Aorta (tissue), 5 donors: ENCODE results near the gene FBXL14. TPM values are rescaled to one million over a fixed set of nuclear protein-coding genes. Genes with fewer than 3 reads are reported as not detected.
"Not testable (repeated sequence)": the region's sequence is repeated elsewhere in the genome, so short reads cannot be mapped to it uniquely, and the experiment has no call there.

ENCODE experiments used
- ATAC-seq: fragments of 200-7000 bp; cut with Tn5 transposase; one replicate; pipeline ENCODE4 v1.9.1; 2022; ENCODE audit warnings: moderate library complexity; ENCODE audit not compliant: low FRiP score
- DNase-seq, 2 donors: peaks; one replicate each; pipeline ENCODE4 v3.0.0-alpha.2; 2020
- H3K27ac ChIP-seq, 2 donors: one replicate each; pipeline ENCODE4 v1.5.1; 2013; ENCODE audit warnings: low read length in 2 of 2, mild to moderate bottlenecking in 2 of 2, moderate library complexity in 2 of 2, control low read depth in 1 of 2, inconsistent platforms in 1 of 2, low read depth in 1 of 2
- H3K27me3 ChIP-seq, 2 donors: one replicate each; pipeline ENCODE4 v1.6.1; 2013; ENCODE audit warnings: control low read depth in 1 of 2, low read length in 1 of 2, mild to moderate bottlenecking in 1 of 2, moderate library complexity in 1 of 2; ENCODE audit not compliant: insufficient read depth in 2 of 2, control insufficient read depth in 1 of 2
- H3K36me3 ChIP-seq, 2 donors: one replicate each; pipeline ENCODE4 v1.6.1; 2013; ENCODE audit warnings: control low read depth in 1 of 2, low read length in 1 of 2, mild to moderate bottlenecking in 1 of 2; ENCODE audit not compliant: insufficient read depth in 2 of 2, control insufficient read depth in 1 of 2
- H3K4me1 ChIP-seq, 2 donors: one replicate each; pipeline ENCODE4 v1.6.1; 2013; ENCODE audit warnings: low read length in 2 of 2, control low read depth in 1 of 2, mild to moderate bottlenecking in 1 of 2, moderate library complexity in 1 of 2; ENCODE audit not compliant: insufficient read depth in 2 of 2, control insufficient read depth in 1 of 2
- H3K4me3 ChIP-seq, 2 donors: one replicate each; pipeline ENCODE4 v1.5.1; 2013; ENCODE audit warnings: low read length in 2 of 2, control low read depth in 1 of 2, mild to moderate bottlenecking in 1 of 2
- H3K9me3 ChIP-seq: one replicate; pipeline ENCODE4 v1.6.1; 2013; ENCODE audit warnings: mild to moderate bottlenecking, low read length; ENCODE audit not compliant: control insufficient read depth
- WGBS, 2 donors: extraction: QIAGEN DNeasy Blood & Tissue Kit; methylation state at CpG; one replicate each; pipeline ENCODE4 v1.1.7; 2013; 5-methylcytosine and 5-hydroxymethylcytosine counted together
- intact Hi-C, 2 donors: fragments of 100-400 bp; cut with DNase I; formaldehyde crosslinking; loops; one replicate each; pipeline versions ENCODE4 v1.14.2 to v1.15.0; 2022
- polyA plus RNA-seq, 2 donors: library from polyadenylated mRNA; stranded (reverse); fragments of 200-250 nt; gene quantifications; one replicate each; pipeline ENCODE4 v1.2.3, GENCODE V29; 2013
- total RNA-seq, 2 donors: library from RNA; stranded (reverse); fragmentation: NEBNext Ultra II Directional; extraction: Animal tissue kit (Norgen Biotek cat#: 25700); gene quantifications; one replicate each; pipeline ENCODE4 v1.2.1, GENCODE V29; 2021
- donor health status: healthy with polysubstance abuse.
- donor health status: Bipolar disorder and iron deficiency.
- donor health status: DM: no; HTN: no; CAD: no.
- donor health status: DM: no; HTN: no; CAD: no.
- donor health status: DM: yes; HTN: yes; CAD: no.

The FBXL14 gene
- total and polyA plus RNA-seq, 4 donors, result 2.8 to 13.2 (median 7.6) TPM

GRCh38 chr12:1572731-1573130 is 21.6 kb downstream of the FBXL14 start:
- H3K9me3 ChIP-seq, result no peaks in the 10 kb centered on the region
- no peaks in the 10 kb centered on the region for H3K27me3 ChIP-seq
- 77 to 79% methylated on average over 5 of the region's 5 CpGs for WGBS, 2 donors
- H3K4me3 ChIP-seq, result no peak overlapping the region
- DNase-seq (no peak), ATAC-seq (no peak)
- no peaks in the 10 kb centered on the region for H3K36me3 ChIP-seq
- H3K27ac ChIP-seq, result no peak overlapping the region
- intact Hi-C loops, result no loop called here
- peaks cover 0 to 3% of the 10 kb centered on the region in 2 donors for H3K4me1 ChIP-seq

- Histone ChIP-seq H3K27ac (no peak overlapping the region), H3K36me3 (no peaks in the 10 kb centered on the region), H3K9me3 (no peaks in the 10 kb centered on the region), H3K4me3 (no peak overlapping the region), H3K27me3 (no peaks in the 10 kb centered on the region), H3K4me1 (no peaks in the 10 kb centered on the region)
- ATAC-seq (no peak), DNase-seq (no peak)
- WGBS, 2 donors, result 99% methylated on average over 6 of the region's 6 CpGs
- intact Hi-C loops, result no loop called here
These were observed 26.5 kb downstream of the FBXL14 start for GRCh38 chr12:1567852-1568251.

- intact Hi-C loops, result no loop called here
- no peak overlapping the region for H3K4me3 ChIP-seq
- 91 to 94% methylated on average over 24 of the region's 24 CpGs for WGBS, 2 donors
- no peak overlapping the region for H3K27ac ChIP-seq
- no peak for ATAC-seq
- no peaks in the 10 kb centered on the region for H3K36me3 ChIP-seq
- no peak for DNase-seq
- no peaks in the 10 kb centered on the region for H3K4me1 ChIP-seq
- H3K27me3 ChIP-seq, result no peaks in the 10 kb centered on the region
- no peaks in the 10 kb centered on the region for H3K9me3 ChIP-seq
These were observed 27.8 kb downstream of the FBXL14 start for GRCh38 chr12:1566449-1567135.

- no peaks in the 10 kb centered on the region for H3K4me1 ChIP-seq
- no peak for DNase-seq
- H3K27ac ChIP-seq, result no peak overlapping the region
- no peaks in the 10 kb centered on the region for H3K9me3 ChIP-seq
- intact Hi-C loops, result no loop called here
- H3K27me3 ChIP-seq, result no peaks in the 10 kb centered on the region
- no peak overlapping the region for H3K4me3 ChIP-seq
- ATAC-seq, result no peak
- H3K36me3 ChIP-seq, result no peaks in the 10 kb centered on the region
- WGBS, 2 donors, result 96 to 97% methylated on average over 5 of the region's 5 CpGs
These were observed 29.2 kb downstream of the FBXL14 start for GRCh38 chr12:1565172-1565571.

GRCh38 chr12:1564067-1564466 is 30.3 kb downstream of the FBXL14 start:
- no peak overlapping the region for H3K4me3 ChIP-seq
- no peak overlapping the region for H3K27ac ChIP-seq
- H3K27me3 ChIP-seq, result no peaks in the 10 kb centered on the region
- ATAC-seq (no peak), DNase-seq (no peak)
- H3K4me1 ChIP-seq, result no peaks in the 10 kb centered on the region
- WGBS, 2 donors, result 87 to 91% methylated on average over 2 of the region's 2 CpGs
- intact Hi-C loops, result no loop called here
- H3K36me3 ChIP-seq, result no peaks in the 10 kb centered on the region
- H3K9me3 ChIP-seq, result no peaks in the 10 kb centered on the region

GRCh38 chr12:1562813-1563407 is 31.5 kb downstream of the FBXL14 start:
- DNase-seq (no peak), ATAC-seq (peak; percentile 57)
- intact Hi-C loops, result no loop called here
- Histone ChIP-seq H3K9me3 (no peaks in the 10 kb centered on the region), H3K27ac (no peak overlapping the region), H3K4me1 (no peaks in the 10 kb centered on the region), H3K36me3 (no peaks in the 10 kb centered on the region), H3K4me3 (peak overlapping the region in 1 of 2 donors; percentile 6), H3K27me3 (no peaks in the 10 kb centered on the region)
- 6 to 9% methylated on average over 18 of the region's 18 CpGs for WGBS, 2 donors

GRCh38 chr12:1560704-1561103 is 33.7 kb downstream of the FBXL14 start:
- no peaks in the 10 kb centered on the region for H3K9me3 ChIP-seq
- H3K4me3 ChIP-seq, result no peak overlapping the region
- WGBS, 2 donors, result 87 to 88% methylated on average over 6 of the region's 6 CpGs
- no peak overlapping the region for H3K27ac ChIP-seq
- DNase-seq (no peak), ATAC-seq (no peak)
- H3K36me3 ChIP-seq, result no peaks in the 10 kb centered on the region
- no peaks in the 10 kb centered on the region for H3K27me3 ChIP-seq
- no peaks in the 10 kb centered on the region for H3K4me1 ChIP-seq
- intact Hi-C loops, result no loop called here

- H3K27me3 ChIP-seq, result no peaks in the 10 kb centered on the region
- DNase-seq (no peak), ATAC-seq (no peak)
- intact Hi-C loops, result no loop called here
- no peaks in the 10 kb centered on the region for H3K36me3 ChIP-seq
- no peak overlapping the region for H3K4me3 ChIP-seq
- no peaks in the 10 kb centered on the region for H3K4me1 ChIP-seq
- 82 to 88% methylated on average over 6 of the region's 6 CpGs for WGBS, 2 donors
- H3K27ac ChIP-seq, result no peak overlapping the region
- H3K9me3 ChIP-seq, result no peaks in the 10 kb centered on the region
These were observed 34.7 kb downstream of the FBXL14 start for GRCh38 chr12:1559676-1560091.

- H3K4me1 ChIP-seq, H3K9me3 ChIP-seq, DNase-seq, ATAC-seq, H3K27me3 ChIP-seq, H3K36me3 ChIP-seq, H3K27ac ChIP-seq, intact Hi-C loops, H3K4me3 ChIP-seq: not testable (repeated sequence)
- WGBS, 2 donors, result 92 to 93% methylated on average over 15 of the region's 15 CpGs
These were observed 36.3 kb downstream of the FBXL14 start for GRCh38 chr12:1558108-1558507.
